Esophagus muscularis mucosa (tissue), 4 donors: ENCODE data around the gene FGFBP1. TPM values are rescaled to one million over a fixed set of nuclear protein-coding genes. Genes with fewer than 3 reads are reported as not detected.

Source experiments
- DNase-seq: peaks from one replicate; pipeline ENCODE4 v3.0.0-alpha.2; 2017; ENCODE audit errors: extremely low spot score
- H3K27ac ChIP-seq, 4 donors: fragments of 200-600 bp; sonication (generic); replicated peaks in 1 of 4; 1 replicate in 3 of 4; 2 replicates in 1 of 4; pipeline ENCODE4 v1.5.1; 2016 to 2019; ENCODE audit warnings: mild to moderate bottlenecking in 1 of 4
- H3K27me3 ChIP-seq, 4 donors: fragments of 200-600 bp; sonication (generic); one replicate each; pipeline versions ENCODE4 v1.5.1 to v1.6.0; 2016 to 2019
- H3K36me3 ChIP-seq, 4 donors: fragments of 200-600 bp; sonication (generic); one replicate each; pipeline ENCODE4 v1.5.1; 2016 to 2019
- H3K4me1 ChIP-seq, 4 donors: fragments of 200-600 bp; sonication (generic); one replicate each; pipeline ENCODE4 v1.5.1; 2016 to 2019
- H3K4me3 ChIP-seq, 4 donors: fragments of 200-600 bp; sonication (generic); 1 replicate in 2 of 4; 2 replicates in 2 of 4; pipeline ENCODE4 v1.5.1; 2016 to 2019; ENCODE audit warnings: mild to moderate bottlenecking in 4 of 4, moderate library complexity in 1 of 4
- H3K9me3 ChIP-seq, 4 donors: fragments of 200-600 bp; sonication (generic); 1 replicate in 3 of 4; 2 replicates in 1 of 4; pipeline ENCODE4 v1.5.1; 2016 to 2019
- EP300 ChIP-seq: sonication (generic); formaldehyde crosslinking; IDR thresholded peaks from one replicate; pipeline ENCODE4 v1.6.1; 2017; ENCODE audit warnings: antibody characterized with exemption
- POLR2A ChIP-seq: fragments of 450-650 bp; IDR thresholded peaks from one replicate; pipeline ENCODE4 v1.6.1; 2017; ENCODE audit warnings: antibody characterized with exemption, moderate library complexity, mild to moderate bottlenecking, low read depth
- POLR2AphosphoS5 ChIP-seq, 2 donors: sonication (generic); formaldehyde crosslinking; IDR thresholded peaks; one replicate each; pipeline ENCODE4 v1.6.1; 2017; ENCODE audit warnings: antibody characterized with exemption in 2 of 2
- WGBS: methylation state at CpG from one replicate; pipeline ENCODE4 v1.1.5; 2018; 5-methylcytosine and 5-hydroxymethylcytosine counted together
- intact Hi-C: fragments of 100-400 bp; cut with DNase I; formaldehyde crosslinking; loops from one replicate; pipeline ENCODE4 v1.15.1; 2023
- total RNA-seq, 4 donors: library from RNA; depleted of rRNA; stranded (reverse); fragments of >200 nt; gene quantifications; one replicate each; pipeline versions ENCODE4 v1.1.0 to v1.2.1, GENCODE V29; 2016
- TF ChIP-seq, protein P1 (sequence below), 3 experiments: fragments of 200-600 bp in 2 of 3; fragments of 450-650 bp in 1 of 3; sonication (generic) in 2 of 3; IDR thresholded peaks; one replicate each; pipeline ENCODE4 v1.5.1; 2017 to 2019; ENCODE audit warnings: antibody characterized with exemption in 3 of 3, mild to moderate bottlenecking in 2 of 3, moderate library complexity in 1 of 3

The FGFBP1 gene
- total RNA-seq, 4 donors from 2014 or later, result 0.33 to 0.92 (median 0.52) TPM; not detected in 1

DNA sequence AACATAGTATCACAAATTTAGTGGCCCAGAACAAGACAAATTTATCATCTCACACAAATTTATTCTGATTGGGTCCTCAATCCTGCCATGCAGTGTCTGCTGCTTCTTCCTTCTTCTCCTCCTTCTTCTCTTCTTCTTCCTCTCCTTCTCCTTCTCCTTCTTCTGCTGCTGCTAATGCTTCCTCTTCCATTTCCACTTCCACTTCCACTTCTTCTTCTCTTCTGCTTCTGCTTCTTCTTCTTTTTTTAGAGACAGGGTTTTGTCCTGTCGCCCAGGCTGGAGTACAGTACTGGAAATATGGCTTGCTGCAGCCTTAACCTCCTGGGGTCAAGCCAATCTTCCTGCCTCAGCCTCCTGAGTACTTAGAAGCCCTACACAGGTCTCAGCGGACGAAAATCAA is 37.5 kb downstream of the FGFBP1 start:
- WGBS, result 85% methylated on average over 3 of the region's 3 CpGs
- H3K4me1 ChIP-seq, result peaks cover 0 to 28% (median 18%) of the 10 kb centered on the region in 4 donors
- intact Hi-C loops, result no loop called here

DNA sequence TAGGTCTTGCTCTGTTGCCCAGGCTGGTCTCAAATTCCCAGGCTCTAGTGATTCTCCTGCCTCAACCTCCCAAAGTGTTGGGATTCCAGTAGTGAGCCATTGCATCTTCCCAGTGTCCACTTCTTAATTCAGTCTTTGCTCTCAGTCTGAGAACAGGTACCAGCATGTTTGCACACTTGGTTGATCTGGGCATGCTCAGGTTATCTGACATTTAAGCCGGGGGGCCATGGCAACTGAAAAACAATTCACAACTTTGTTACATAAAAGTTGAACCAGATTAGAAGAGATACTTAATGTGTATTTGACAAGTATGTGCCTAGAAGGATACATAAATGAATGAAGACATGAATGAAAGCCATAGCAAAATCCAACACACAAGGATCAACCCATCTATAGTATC is 39.0 kb downstream of the FGFBP1 start:
- no peak overlapping the region for H3K27ac ChIP-seq
- DNase-seq, result no peak
- no peaks in the 10 kb centered on the region for H3K36me3 ChIP-seq
- intact Hi-C loops, result no loop called here
- TF ChIP-seq POLR2A, result no peak
- TF ChIP-seq, protein P1, sequence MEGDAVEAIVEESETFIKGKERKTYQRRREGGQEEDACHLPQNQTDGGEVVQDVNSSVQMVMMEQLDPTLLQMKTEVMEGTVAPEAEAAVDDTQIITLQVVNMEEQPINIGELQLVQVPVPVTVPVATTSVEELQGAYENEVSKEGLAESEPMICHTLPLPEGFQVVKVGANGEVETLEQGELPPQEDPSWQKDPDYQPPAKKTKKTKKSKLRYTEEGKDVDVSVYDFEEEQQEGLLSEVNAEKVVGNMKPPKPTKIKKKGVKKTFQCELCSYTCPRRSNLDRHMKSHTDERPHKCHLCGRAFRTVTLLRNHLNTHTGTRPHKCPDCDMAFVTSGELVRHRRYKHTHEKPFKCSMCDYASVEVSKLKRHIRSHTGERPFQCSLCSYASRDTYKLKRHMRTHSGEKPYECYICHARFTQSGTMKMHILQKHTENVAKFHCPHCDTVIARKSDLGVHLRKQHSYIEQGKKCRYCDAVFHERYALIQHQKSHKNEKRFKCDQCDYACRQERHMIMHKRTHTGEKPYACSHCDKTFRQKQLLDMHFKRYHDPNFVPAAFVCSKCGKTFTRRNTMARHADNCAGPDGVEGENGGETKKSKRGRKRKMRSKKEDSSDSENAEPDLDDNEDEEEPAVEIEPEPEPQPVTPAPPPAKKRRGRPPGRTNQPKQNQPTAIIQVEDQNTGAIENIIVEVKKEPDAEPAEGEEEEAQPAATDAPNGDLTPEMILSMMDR (IDR thresholded peaks at IDR 0.05), result no peak
- no peak for TF ChIP-seq EP300
- no peak for TF ChIP-seq POLR2AphosphoS5 (IDR thresholded peaks at IDR 0.05)
- 100% methylated on average over 1 of the region's 1 CpG for WGBS
- H3K27me3 ChIP-seq, result no peaks in the 10 kb centered on the region
- H3K4me3 ChIP-seq, result no peak overlapping the region
- no peaks in the 10 kb centered on the region for H3K9me3 ChIP-seq
- peaks cover 0 to 40% (median 25%) of the 10 kb centered on the region in 4 donors for H3K4me1 ChIP-seq

More for the DNA sequence above, 37.5 kb downstream of the FGFBP1 start:
- Histone ChIP-seq H3K9me3 (no peaks in the 10 kb centered on the region), H3K27me3 (no peaks in the 10 kb centered on the region), H3K36me3 (no peaks in the 10 kb centered on the region), H3K4me3 (no peak overlapping the region), H3K27ac (no peak overlapping the region)
- no peak for DNase-seq
- TF ChIP-seq, protein P1 (IDR thresholded peaks at IDR 0.05), result no peak
- TF ChIP-seq EP300 (no peak), POLR2A (no peak), POLR2AphosphoS5 (IDR thresholded peaks at IDR 0.05) (no peak)

DNA sequence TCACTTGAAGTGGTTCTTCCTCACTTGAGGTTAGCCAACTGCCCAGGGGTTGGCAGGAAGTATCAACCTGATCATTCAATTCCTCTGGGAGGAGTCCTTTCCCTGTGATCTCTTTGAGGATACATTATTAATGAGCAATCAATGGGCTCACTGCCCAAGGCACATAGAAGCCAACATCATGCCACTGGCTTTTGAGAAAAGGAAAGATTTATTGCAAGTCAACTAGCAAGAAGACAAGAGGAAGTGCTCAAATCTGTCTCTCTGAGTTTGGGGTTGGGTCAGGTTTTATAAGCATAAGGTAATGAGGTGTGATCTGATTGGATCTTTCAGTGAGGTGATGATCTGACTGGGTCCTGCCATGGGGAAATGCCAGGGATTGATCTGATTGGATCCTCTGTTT is 39.6 kb downstream of the FGFBP1 start:
- intact Hi-C loops, result no loop called here
- H3K9me3 ChIP-seq, result no peaks in the 10 kb centered on the region

DNA sequence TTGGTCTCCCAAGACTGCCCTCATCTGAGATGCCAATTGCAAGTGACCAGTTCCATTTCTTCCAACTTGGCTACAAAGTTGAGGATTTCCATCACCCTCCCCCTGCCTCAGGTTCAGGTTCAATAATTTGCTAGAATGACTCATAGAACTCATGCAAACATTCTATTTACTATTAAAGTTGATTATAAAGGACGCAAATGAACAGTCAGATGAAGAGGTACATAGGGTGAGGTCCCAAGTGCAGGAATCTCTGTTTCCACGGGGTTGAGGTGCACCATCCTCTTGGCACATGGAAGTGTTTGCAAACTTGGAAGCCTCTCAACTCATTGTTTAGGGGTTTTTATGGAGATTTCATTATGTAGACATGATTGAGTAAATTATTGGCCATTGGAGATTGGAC is 41.0 kb downstream of the FGFBP1 start:
- Histone ChIP-seq H3K4me1 (peaks cover 0 to 58% (median 35%) of the 10 kb centered on the region in 4 donors), H3K27ac (no peak overlapping the region), H3K36me3 (no peaks in the 10 kb centered on the region), H3K4me3 (no peak overlapping the region), H3K9me3 (no peaks in the 10 kb centered on the region), H3K27me3 (no peaks in the 10 kb centered on the region)
- no peak for DNase-seq
- intact Hi-C loops, result no loop called here
- TF ChIP-seq, protein P1 (IDR thresholded peaks at IDR 0.05), result no peak
- WGBS, result 91% methylated on average over 2 of the region's 2 CpGs

More for the DNA sequence above, 39.6 kb downstream of the FGFBP1 start:
- no peak for DNase-seq
- H3K4me1 ChIP-seq, result peaks cover 0 to 46% (median 30%) of the 10 kb centered on the region in 4 donors
- no peaks in the 10 kb centered on the region for H3K27me3 ChIP-seq
- no peak overlapping the region for H3K4me3 ChIP-seq
- no peak overlapping the region for H3K27ac ChIP-seq
- TF ChIP-seq EP300, result no peak
- no peak for TF ChIP-seq POLR2A
- TF ChIP-seq, protein P1 (IDR thresholded peaks at IDR 0.05), result no peak
- no peak for TF ChIP-seq POLR2AphosphoS5 (IDR thresholded peaks at IDR 0.05)
- H3K36me3 ChIP-seq, result no peaks in the 10 kb centered on the region
